Measurements from ENCODE around the gene RALGAPA2.

RALGAPA2 gene

GRCh38 chr20:20713244-20713765 lies 861 bp upstream of the RALGAPA2 start:
- DNase-seq (ENCODE audit: low read depth in 1 of 2, low spot score in 1 of 2), result no peak

GRCh38 chr20:20712004-20712473 lies 405 bp downstream of the RALGAPA2 start:
- no peak for DNase-seq (ENCODE audit: low read depth in 1 of 2, low spot score in 1 of 2)
- Histone ChIP-seq H3K27me3 (ENCODE audit: insufficient read depth, poor library complexity, severe bottlenecking) (no peaks in the 10 kb centered on the region), H3K4me3 (replicated peaks; ENCODE audit: insufficient read depth, low read length) (peak overlapping the region; percentile 98), H3K27ac (replicated peaks) (peak overlapping the region; percentile 83)
- no peak; the same call in 1 of the 2 replicates for TF ChIP-seq POLR2AphosphoS5 (IDR thresholded peaks at IDR 0.05; ENCODE audit: low read depth)
- no peak for TF ChIP-seq SPI1 (IDR thresholded peaks at IDR 0.05; ENCODE audit: borderline replicate concordance, low read depth)
- no peak for TF ChIP-seq CTCF (IDR thresholded peaks at IDR 0.05; ENCODE audit: insufficient read depth, low read length)
- TF ChIP-seq REST (IDR thresholded peaks at IDR 0.05; ENCODE audit: insufficient replicate concordance, low read depth), result peak; percentile 33
- TF ChIP-seq GABPA (IDR thresholded peaks at IDR 0.05; ENCODE audit: low read depth), result no peak

More at GRCh38 chr20:20713244-20713765, 861 bp upstream of the RALGAPA2 start:
- Histone ChIP-seq H3K27me3 (ENCODE audit: insufficient read depth, poor library complexity, severe bottlenecking) (no peaks in the 10 kb centered on the region), H3K4me3 (replicated peaks; ENCODE audit: insufficient read depth, low read length) (peak overlapping the region; percentile 98), H3K27ac (replicated peaks) (peak overlapping the region; percentile 83)
- TF ChIP-seq CTCF (IDR thresholded peaks at IDR 0.05; ENCODE audit: insufficient read depth, low read length) (no peak), GABPA (IDR thresholded peaks at IDR 0.05; ENCODE audit: low read depth) (no peak), SPI1 (IDR thresholded peaks at IDR 0.05; ENCODE audit: borderline replicate concordance, low read depth) (no peak), REST (IDR thresholded peaks at IDR 0.05; ENCODE audit: insufficient replicate concordance, low read depth) (no peak), POLR2AphosphoS5 (IDR thresholded peaks at IDR 0.05; ENCODE audit: low read depth) (no peak)

GRCh38 chr20:20711413-20711812 lies 1.0 kb downstream of the RALGAPA2 start:
- 0 out of 2 replicates have a peak, but pooled peaks have one; percentile 14 for TF ChIP-seq POLR2AphosphoS5 (IDR thresholded peaks at IDR 0.05; ENCODE audit: low read depth)
- no peak for TF ChIP-seq CTCF (IDR thresholded peaks at IDR 0.05; ENCODE audit: insufficient read depth, low read length)
- peak in 1 of 2 experiments; percentile 47 for DNase-seq (ENCODE audit: low read depth in 1 of 2, low spot score in 1 of 2)
- peak overlapping the region; percentile 98 for H3K4me3 ChIP-seq (replicated peaks; ENCODE audit: insufficient read depth, low read length)
- no peaks in the 10 kb centered on the region for H3K27me3 ChIP-seq (ENCODE audit: insufficient read depth, poor library complexity, severe bottlenecking)
- peak overlapping the region; percentile 83 for H3K27ac ChIP-seq (replicated peaks)

Measured in HL-60 (cell line).